Ishikawa (cell line): ENCODE measurements around the gene TBCD.

ENCODE experiments used
- CEBPB ChIP-seq: IDR thresholded peaks from 2 replicates; pipeline ENCODE4 v1.6.1; 2012
- CREB1 ChIP-seq: IDR thresholded peaks from 2 replicates; pipeline ENCODE4 v1.6.1; 2012; ENCODE audit warnings: low read depth
- EGR1 ChIP-seq: IDR thresholded peaks from 2 replicates; pipeline ENCODE4 v1.6.1; 2012
- EP300 ChIP-seq: IDR thresholded peaks from 2 replicates; pipeline ENCODE4 v1.6.1; 2012; ENCODE audit warnings: borderline replicate concordance
- FOXM1 ChIP-seq: IDR thresholded peaks from 2 replicates; pipeline ENCODE4 v1.6.1; 2012; ENCODE audit warnings: low read depth, borderline replicate concordance
- RAD21 ChIP-seq: IDR thresholded peaks from 2 replicates; pipeline ENCODE4 v1.6.1; 2012; ENCODE audit warnings: low read depth
- TAF1 ChIP-seq: IDR thresholded peaks from 2 replicates; pipeline ENCODE4 v1.6.1; 2012; ENCODE audit warnings: low read depth, mild to moderate bottlenecking
- TEAD4 ChIP-seq: IDR thresholded peaks from 2 replicates; pipeline ENCODE4 v1.6.1; 2012
- YY1 ChIP-seq: IDR thresholded peaks from 2 replicates; pipeline ENCODE4 v1.6.1; 2012; ENCODE audit warnings: low read depth
- TF ChIP-seq, protein P1 (sequence below): IDR thresholded peaks from 2 replicates; pipeline ENCODE4 v1.6.1; 2012; ENCODE audit warnings: low read depth, mild to moderate bottlenecking
- TF ChIP-seq, protein P2 (sequence below): IDR thresholded peaks from 2 replicates; pipeline ENCODE4 v1.6.1; 2012

GRCh38 chr17:82929011-82929622 lies 177.3 kb downstream of the TBCD start:
- TF ChIP-seq CEBPB (no peak), EP300 (no peak), TEAD4 (no peak), CREB1 (no peak), RAD21 (no peak), TAF1 (no peak), FOXM1 (no peak), EGR1 (no peak), YY1 (no peak)
- TF ChIP-seq, protein P1, sequence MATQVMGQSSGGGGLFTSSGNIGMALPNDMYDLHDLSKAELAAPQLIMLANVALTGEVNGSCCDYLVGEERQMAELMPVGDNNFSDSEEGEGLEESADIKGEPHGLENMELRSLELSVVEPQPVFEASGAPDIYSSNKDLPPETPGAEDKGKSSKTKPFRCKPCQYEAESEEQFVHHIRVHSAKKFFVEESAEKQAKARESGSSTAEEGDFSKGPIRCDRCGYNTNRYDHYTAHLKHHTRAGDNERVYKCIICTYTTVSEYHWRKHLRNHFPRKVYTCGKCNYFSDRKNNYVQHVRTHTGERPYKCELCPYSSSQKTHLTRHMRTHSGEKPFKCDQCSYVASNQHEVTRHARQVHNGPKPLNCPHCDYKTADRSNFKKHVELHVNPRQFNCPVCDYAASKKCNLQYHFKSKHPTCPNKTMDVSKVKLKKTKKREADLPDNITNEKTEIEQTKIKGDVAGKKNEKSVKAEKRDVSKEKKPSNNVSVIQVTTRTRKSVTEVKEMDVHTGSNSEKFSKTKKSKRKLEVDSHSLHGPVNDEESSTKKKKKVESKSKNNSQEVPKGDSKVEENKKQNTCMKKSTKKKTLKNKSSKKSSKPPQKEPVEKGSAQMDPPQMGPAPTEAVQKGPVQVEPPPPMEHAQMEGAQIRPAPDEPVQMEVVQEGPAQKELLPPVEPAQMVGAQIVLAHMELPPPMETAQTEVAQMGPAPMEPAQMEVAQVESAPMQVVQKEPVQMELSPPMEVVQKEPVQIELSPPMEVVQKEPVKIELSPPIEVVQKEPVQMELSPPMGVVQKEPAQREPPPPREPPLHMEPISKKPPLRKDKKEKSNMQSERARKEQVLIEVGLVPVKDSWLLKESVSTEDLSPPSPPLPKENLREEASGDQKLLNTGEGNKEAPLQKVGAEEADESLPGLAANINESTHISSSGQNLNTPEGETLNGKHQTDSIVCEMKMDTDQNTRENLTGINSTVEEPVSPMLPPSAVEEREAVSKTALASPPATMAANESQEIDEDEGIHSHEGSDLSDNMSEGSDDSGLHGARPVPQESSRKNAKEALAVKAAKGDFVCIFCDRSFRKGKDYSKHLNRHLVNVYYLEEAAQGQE: no peak
- TF ChIP-seq, protein P2, sequence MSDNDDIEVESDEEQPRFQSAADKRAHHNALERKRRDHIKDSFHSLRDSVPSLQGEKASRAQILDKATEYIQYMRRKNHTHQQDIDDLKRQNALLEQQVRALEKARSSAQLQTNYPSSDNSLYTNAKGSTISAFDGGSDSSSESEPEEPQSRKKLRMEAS: no peak
